GM18519 (cell line): ENCODE results near the gene DGKG.

Experiments used
- ATAC-seq: cut with Tn5 transposase; IDR thresholded peaks from one replicate; pipeline ENCODE4 v1.9.1; 2021; ENCODE audit warnings: mild to moderate bottlenecking, moderate library complexity; ENCODE audit not compliant: unreplicated experiment, low FRiP score

The DGKG gene

GRCh38 chr3:186119499-186119898, 242.5 kb downstream of the DGKG start:
- ATAC-seq: no peak

GRCh38 chr3:186118692-186119091, 243.3 kb downstream of the DGKG start:
- no peak for ATAC-seq

GRCh38 chr3:186117521-186118134, 244.4 kb downstream of the DGKG start:
- no peak for ATAC-seq

- no peak for ATAC-seq
These were observed 246.6 kb downstream of the DGKG start for GRCh38 chr3:186115239-186115996.

GRCh38 chr3:186110975-186111974, 250.8 kb downstream of the DGKG start:
- ATAC-seq: no peak

- ATAC-seq: no peak
These were observed 251.9 kb downstream of the DGKG start for GRCh38 chr3:186109897-186110803.

GRCh38 chr3:186108941-186109865, 252.8 kb downstream of the DGKG start, which contains the start of gene ETV5:
ETV5 (minus strand) TSS chr3:186109089; CDS start chr3:186105868, 3,221 bp downstream.
- peak; percentile 90 for ATAC-seq

- ATAC-seq: no peak
These were observed 253.7 kb downstream of the DGKG start for GRCh38 chr3:186108106-186108940.

- no peak for ATAC-seq
These were observed 254.6 kb downstream of the DGKG start for GRCh38 chr3:186107215-186108105.

- ATAC-seq: no peak
These were observed 256.5 kb downstream of the DGKG start for GRCh38 chr3:186105543-186105942.

GRCh38 chr3:186102687-186103086, 259.3 kb downstream of the DGKG start:
- ATAC-seq: no peak

GRCh38 chr3:186100398-186100797, 261.6 kb downstream of the DGKG start:
- ATAC-seq: no peak

- no peak for ATAC-seq
These were observed 262.9 kb downstream of the DGKG start for GRCh38 chr3:186099178-186099577.

- no peak for ATAC-seq
These were observed 263.3 kb downstream of the DGKG start for GRCh38 chr3:186098740-186099139.

GRCh38 chr3:186097663-186098451, 264.2 kb downstream of the DGKG start:
- ATAC-seq: no peak

GRCh38 chr3:186097317-186097662, 264.7 kb downstream of the DGKG start:
- no peak for ATAC-seq
